NCI-H2227 (cell line): ENCODE results near the gene METRN.

Experiments
- DNase-seq: peaks from one replicate; lab custom pipeline; 2025; ENCODE audit not compliant: unreplicated experiment; lab: John Stamatoyannopoulos, UW

The METRN gene

DNA sequence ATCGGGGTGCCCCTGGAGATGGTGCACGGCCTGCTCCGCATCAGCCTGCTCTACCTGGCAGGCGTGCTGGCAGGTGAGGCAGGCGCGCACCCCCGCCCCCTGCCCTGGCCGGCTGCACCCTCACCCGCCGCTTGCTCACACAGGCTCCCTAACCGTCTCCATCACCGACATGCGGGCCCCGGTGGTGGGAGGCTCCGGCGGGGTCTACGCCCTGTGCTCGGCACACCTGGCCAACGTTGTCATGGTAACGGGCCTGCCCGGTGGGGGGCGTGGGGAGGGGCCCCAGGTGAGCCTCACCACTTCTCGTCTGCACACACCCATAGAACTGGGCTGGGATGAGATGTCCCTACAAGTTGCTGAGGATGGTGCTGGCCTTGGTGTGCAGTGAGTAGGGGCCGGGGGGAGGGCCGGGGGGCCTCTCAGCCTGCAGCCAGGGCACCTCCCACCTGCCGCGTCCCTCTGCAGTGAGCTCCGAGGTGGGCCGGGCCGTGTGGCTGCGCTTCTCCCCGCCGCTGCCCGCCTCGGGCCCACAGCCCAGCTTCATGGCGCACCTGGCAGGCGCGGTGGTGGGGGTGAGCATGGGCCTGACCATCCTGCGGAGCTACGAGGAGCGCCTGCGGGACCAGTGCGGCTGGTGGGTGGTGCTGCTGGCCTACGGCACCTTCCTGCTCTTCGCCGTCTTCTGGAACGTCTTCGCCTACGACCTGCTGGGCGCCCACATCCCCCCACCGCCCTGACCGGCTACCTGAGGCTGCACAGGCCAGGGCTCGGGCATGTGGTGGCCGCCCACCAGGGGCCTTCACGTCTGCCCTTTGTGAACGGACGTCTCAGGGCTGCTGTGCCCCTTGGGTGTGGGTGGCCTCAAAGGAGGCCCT lies 37.4 kb upstream of the METRN start:
- peak; percentile 34 for DNase-seq

DNA sequence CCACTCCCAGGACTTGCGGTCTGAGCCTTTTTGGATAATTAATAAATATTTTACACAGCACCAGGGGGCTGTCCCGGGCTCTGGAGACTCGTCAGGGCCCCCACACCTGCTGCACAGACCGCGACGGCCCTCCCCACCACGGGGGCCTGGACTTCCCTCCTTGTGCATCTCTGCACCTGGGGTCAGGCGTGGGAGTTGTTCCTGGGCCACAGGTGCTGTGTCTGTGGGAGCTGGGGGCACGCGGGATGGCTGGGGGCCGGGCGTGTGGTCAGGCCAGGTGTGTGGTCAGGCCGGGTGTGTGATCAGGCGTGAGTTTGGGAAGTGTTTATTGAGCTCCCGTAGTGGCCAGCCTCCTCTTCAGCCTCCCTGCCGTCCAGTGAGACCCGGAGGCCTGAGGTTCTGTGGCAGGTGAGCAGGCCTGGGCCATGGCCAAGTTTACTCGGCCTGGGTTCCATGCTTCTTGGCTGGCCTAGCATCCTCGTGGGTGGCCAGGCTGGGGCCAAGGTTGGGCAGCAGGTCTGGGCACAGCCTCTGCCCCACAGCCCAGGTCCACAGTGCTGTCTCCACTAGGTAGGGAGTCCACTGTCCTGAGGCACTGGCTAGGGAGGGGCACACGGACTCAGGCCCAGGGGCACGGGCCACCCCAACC lies 36.6 kb upstream of the METRN start:
- no peak for DNase-seq

DNA sequence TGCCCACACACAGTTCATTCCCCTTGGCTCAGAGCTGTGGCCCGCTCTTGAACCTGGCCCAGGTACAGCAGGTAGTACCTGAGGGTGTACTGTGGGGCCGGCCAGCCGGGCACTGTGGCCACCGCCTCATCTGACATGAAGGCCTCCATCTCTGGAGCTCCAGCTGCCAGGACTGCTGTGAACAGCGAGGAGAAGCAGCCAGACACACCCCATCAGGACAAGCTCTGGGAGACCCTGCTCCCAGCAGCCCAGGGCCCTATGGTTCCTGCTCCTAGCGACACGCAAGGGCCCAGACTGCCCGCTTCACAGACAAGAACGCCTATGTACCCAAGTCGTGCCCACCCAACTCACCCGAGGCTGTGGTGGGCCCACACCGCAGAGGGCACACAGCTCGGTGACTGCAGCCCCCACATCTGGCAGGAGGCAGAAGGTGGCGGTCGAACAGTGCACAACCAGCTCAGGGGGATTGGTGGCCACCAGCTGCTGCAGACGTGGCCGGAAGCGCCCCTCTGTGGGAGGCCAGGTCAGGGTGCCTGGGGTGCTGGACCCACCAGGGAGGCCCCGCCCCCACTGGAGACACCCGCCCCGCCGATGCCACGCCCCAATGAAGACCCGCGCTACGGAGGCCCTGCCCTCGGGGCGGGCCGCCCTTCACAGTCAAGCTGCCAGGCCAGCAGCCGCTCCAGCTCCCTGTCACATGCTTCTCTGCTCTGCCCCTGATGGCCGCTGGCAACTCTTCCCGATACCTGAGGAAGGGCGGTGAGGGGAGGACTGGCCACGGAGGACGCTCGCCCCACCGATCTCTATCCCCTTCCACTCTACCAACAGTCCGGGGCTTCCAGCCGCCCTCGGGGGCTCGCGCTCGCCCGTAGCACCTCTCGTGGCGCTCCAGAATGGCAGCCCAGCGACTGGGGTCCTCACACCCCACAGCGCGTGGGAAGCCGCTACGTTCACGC lies 35.8 kb upstream of the METRN start:
- DNase-seq, result peak; percentile 90

DNA sequence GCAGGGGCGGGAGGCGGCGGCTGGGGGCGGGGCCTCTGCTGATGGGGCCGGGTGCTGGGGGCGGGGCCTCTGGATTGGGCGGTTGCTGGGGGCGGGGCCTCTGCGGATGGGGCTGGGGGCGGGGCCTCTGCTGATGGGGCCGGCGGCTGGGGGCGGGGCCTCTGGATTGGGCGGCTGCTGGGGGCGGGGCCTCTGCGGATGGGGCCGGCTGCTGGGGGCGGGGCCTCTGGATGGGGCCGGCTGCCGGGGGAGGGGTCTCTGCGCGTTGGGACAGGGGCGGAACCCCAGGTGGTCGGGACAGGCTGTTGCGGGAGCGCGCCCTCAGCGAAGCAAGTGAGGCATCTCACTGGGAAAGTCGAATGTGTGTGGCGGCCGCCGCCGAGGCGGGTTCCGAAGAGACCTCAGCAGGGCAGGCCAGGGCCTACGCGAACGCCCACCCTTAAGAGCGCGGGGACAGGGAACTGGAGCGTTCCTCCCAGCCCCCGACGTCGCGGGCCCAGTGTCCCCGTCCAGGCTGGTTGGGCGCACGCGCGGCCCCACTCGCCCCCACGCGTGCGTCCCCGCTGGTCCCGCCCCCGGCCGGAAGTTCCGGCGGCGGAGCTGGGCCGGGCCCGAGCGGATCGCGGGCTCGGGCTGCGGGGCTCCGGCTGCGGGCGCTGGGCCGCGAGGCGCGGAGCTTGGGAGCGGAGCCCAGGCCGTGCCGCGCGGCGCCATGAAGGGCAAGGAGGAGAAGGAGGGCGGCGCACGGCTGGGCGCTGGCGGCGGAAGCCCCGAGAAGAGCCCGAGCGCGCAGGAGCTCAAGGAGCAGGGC lies 34.9 kb upstream of the METRN start, which contains the start of gene STUB1:
TSS of gene STUB1 (plus strand) at position 597 of the 811 bp plus-strand sequence. CDS start at position 713, 116 bp downstream.
- peak; percentile 96 for DNase-seq

DNA sequence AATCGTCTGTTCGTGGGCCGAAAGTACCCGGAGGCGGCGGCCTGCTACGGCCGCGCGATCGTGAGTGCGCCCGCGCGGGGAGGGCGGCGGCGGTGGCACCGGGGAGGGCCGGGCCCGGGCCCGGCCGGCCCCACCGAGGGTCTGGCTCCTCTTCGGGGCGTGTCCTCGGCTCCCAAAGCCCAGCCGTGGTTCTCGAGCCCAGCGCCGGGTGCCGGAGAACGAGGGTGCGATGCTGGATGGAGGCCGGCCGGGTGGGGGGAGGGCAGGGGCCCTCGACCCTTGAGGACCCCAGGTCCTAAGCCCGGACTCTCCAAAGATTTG lies 34.3 kb upstream of the METRN start:
- no peak for DNase-seq

DNA sequence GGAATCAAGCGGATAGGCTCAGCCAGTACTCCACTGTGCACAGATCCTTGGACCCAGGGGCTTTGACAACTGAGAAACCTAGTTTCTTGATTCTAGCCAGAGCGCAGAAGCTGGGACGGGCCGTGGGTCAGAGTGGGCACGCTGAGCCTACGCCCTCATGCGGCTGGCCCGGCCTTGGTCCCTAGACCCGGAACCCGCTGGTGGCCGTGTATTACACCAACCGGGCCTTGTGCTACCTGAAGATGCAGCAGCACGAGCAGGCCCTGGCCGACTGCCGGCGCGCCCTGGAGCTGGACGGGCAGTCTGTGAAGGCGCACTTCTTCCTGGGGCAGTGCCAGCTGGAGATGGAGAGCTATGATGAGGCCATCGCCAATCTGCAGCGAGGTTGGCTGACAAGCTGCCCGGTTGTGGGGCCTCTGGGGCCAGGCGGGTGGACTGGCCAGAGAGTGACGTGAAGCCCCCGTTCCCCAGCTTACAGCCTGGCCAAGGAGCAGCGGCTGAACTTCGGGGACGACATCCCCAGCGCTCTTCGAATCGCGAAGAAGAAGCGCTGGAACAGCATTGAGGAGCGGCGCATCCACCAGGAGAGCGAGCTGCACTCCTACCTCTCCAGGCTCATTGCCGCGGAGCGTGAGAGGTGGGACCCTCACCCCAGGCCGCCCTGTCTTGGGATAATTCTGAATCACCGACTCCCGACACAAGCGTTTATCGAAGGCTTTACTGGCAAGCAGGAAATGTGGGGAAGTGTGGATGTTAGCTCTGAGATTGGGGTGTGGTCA lies 33.8 kb upstream of the METRN start:
- peak; percentile 48 for DNase-seq

DNA sequence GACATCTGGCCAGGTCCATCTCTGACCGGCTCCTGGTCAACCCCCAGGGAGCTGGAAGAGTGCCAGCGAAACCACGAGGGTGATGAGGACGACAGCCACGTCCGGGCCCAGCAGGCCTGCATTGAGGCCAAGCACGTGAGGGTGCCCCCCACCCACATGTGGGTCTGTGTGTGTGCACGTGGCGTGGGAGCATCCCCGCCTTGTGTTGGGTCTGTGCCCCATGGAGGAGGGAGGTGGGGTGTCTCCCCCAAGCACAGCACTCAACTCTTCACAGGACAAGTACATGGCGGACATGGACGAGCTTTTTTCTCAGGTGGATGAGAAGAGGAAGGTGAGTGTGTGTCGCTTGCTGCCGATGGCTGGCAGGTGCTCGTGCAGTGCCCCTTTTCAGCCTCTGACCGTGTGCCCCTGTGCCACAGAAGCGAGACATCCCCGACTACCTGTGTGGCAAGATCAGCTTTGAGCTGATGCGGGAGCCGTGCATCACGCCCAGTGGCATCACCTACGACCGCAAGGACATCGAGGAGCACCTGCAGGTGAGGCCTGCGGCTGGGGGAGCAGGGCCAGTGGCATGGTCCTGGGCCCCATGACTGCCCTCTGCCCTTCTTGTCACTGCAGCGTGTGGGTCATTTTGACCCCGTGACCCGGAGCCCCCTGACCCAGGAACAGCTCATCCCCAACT lies 33.0 kb upstream of the METRN start:
- DNase-seq, result no peak

DNA sequence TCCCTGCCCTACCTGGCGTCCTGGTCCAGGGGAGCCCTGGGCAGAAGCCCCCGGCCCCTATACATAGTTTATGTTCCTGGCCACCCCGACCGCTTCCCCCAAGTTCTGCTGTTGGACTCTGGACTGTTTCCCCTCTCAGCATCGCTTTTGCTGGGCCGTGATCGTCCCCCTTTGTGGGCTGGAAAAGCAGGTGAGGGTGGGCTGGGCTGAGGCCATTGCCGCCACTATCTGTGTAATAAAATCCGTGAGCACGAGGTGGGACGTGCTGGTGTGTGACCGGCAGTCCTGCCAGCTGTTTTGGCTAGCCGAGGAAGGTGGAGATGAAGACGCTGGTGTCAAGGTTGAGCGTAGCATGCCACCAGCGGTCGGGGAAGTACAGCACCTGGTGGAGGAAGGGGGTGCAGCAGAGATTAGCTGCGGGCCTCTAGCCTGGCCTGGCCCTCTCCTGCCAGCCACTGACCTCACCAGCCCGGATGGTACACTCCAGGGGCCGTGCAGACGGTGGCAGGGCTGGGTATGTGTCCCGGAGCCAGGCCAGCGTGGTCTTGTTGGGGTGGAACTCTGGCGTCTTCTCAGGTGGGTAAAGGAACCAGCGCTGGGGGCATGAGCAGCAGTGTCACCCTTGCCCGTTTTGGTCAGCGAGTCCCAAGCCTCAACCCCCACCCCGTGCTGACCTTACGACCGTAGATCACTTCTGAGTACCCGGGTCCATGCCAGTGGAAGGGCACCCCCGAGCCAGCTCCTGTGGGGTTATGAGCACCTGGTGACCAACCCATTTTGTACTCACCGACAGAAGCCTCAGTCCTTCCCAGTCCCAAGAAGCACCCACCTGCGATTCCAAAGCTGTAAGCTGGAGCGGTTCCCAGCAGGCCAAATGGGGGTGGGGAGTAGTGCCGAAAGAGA lies 32.2 kb upstream of the METRN start:
- no peak for DNase-seq

DNA sequence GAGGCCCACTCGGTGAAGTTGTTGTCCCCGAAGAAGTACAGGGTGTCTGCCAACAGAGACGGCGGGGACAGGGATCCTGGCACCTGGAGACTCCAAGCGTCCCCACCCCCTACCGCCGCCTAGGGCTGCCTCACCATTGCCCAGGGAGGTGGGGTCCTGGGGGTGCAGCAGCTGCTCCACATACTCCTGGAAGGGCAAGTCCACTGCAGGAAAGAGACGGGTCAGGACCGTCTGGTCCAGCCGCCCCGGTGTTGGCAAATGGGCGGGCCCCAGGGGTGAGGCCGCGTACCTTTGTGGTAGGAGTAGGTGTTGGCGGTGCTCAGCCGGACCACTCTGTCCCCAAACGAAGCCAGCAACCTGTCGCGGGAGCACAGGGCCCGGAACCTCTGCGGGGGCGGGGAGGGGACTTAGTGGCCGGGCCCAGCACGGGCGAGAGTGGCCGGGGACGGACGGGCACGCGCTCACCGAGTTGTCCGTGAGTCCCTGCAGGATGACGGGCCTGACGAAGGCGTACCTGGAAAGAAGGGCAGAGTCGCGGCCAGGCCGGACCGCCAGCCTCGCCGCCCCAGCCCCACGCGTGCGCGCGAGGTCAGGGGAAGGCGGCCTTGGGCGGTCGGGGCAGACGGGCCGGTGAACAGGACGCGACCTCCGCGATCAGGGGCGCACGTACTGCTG lies 31.4 kb upstream of the METRN start:
- DNase-seq, result no peak

DNA sequence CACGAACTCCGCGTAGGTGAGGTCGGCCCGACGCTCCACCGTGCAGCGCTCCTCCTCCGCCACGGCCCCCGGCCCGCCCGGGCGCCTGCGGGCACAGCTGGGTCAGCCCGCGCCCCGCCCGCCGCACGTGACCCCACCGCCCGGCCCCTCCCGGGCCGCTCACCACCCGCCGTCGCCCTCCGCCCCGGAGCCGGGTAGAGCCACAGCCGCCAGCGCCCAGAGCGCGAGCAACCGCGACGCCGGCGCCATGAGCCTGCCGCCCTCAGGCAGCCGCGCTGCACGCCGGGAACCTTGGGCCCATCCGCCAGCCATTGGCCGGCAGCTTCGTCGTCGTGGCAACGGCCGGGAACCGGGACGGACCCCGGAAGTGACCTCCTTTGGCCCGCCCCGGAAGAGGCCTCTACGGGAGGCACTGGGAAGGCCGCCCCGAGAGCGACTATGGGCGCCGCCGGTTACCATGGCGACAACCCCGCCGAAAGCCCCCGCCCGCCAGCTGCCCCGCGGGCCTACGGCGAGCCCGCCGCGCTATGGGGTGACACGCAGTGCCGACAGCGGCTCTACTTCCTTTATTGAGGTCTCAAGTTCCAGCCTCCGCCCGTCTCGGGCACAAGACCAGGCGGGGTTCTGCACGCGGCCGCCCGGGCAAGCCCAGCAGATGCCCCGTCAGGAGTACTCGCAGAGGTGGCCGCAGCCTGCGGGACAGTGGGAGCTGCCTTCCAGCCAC lies 30.7 kb upstream of the METRN start, which contains the start of gene JMJD8:
TSS of gene JMJD8 (minus strand) at position 264 of the 724 bp plus-strand sequence. CDS start at position 249, 15 bp downstream.
- peak; percentile 91 for DNase-seq

DNA sequence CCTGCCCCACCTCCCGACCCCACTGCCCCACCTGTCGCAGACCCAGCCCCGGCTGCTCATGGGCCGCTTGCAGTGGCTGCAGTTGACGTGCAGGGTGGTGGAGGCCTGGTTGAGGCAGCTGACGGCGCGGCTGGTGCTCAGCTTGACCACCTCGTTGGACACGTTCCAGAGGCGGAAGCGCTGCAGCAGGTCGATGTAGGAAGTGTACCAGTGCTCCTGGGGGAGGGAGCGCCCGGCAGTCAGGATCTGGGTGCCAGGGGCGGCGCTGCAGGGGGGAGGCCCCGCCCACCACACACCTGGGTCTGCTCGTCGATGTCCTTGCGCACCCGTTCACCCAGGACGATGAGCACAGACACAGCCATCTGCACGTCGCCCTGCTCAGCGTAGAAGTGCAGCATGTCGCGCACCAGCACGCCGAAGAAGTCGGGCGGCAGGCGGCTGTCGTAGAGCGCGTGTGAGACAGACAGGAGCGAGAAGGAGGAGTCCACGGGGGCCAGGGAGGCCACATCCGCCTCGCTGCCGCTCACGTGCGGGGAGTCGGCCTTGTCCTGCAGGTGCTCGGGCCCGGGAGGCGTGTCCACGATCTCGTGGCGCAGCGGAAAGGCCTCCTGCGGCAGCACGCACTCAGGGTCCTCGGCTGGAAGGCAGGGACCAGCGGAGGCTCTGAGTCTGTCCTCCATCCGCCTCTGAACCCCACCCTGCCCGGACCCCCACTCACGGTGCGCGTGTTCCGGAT lies 29.8 kb upstream of the METRN start:
- no peak for DNase-seq

DNA sequence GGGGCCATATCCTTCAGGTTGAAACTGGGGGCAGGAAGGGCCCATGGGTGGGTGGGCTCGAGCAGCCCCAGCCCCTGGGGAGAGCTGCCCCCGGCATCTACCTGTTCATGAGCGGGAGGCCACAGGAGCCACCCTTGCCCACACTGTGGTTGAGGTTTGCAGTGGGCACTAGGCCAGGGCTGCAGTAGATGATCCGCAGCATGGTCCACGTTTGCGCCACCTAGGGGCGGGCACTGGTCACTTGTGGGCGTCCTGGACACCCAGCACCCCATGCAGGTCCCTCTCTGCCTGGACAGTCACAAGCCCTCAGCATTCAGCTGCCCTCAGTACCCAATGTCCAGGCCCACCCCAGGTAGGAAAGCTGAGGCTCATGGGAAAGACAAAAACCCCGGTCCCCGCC lies 29.0 kb upstream of the METRN start:
- peak; percentile 28 for DNase-seq

DNA sequence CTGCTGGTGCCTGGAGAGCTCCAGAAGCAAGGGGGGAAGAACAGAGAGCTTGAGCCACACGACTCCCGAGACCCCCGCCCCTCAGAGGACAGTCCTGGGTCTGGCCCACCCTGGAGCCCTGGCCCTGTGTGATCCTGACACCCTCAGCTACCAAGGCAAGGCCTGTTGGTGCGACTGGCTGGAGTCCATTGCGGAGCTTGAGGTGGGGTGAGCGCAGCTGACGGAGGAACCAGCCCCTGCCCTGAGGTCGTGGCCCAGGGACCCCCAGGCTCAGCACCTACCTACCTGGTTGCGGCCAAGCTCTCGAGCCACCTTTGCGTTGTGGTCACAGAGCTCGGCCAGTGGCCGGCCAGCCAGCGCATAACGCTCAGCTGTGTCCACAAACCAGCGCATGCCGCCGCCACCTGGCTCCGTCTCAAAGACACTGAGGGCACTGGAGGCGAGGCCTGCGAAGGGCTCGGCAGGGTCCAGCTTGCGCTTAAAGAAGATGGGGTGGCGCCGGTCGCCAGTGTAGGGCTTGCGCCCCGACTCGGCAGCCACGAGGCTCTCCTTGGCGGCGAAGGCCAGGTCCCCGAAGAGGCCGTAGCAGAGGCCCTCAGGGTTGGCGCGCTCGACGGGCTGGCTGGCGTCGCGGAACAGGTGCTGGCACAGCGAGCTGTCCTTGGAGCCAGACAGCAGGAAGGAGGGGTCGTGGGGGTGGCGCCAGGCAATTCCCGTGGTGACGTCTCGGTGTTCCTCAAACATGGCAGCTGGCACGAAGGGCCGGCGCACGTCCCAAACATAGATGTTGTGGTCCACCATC lies 28.3 kb upstream of the METRN start:
- no peak for DNase-seq

DNA sequence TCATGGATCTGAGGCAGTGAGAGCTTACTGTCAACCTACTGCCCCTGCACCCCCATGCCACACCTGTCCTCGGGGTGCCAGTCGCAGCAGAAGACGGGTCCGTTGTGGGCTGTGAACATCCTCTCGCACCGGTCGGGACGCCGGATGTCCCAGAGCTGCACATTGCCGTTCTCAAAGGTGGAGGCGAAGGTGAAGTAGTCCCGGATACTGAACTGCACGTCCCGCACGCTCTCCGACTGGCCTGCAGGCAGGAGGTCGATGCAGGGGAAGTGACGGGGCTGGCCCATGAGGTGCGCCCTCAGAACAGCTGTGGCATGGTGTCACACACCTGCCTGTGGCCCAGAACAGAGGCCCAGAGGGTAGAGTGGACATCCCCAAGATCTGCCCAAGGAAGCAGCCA lies 27.4 kb upstream of the METRN start:
- DNase-seq, result no peak

DNA sequence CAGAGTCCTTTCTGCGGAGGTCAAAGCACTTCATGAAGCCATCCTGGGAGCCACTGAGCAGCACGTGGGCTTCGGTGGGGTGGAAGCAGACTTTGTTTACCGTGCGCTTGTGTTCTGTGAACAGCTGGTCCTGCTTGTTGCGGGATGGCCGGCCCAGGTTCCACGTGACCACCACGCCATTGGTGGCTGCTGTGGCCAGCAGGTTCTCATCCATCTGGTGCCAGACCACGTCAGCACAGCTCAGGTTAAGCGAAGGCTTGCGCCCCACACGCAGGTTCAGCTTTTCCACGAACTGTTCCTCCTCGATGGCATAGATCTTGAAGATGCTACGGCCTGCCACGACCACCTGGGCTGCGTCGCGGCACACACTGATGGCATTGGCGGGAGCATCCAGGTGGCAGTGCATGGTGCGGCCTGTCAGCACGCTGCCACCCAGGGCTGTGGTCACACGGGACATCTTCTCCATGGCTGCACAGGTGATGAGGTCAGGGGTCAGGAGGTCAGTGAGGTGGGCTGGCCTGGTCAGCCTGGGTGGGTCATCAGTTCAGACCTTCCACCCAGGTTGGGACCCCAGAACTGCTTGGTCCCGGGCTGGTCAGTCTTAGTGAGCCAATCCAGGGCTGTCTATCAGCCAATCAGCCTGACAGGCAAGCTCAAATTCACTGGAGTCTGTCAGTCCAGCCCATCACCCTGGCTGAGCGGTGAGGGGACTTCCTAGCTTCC lies 25.6 kb upstream of the METRN start:
- DNase-seq, result no peak
